AG10803 (cell line): ENCODE results near the gene CLSTN1.
"Not testable (repeated sequence)": the region's sequence is repeated elsewhere in the genome, so short reads cannot be mapped to it uniquely, and the experiment has no call there.

Source experiments
- DNase-seq: peaks from one replicate; pipeline ENCODE4 v3.0.0; 2010; ENCODE audit warnings: low read depth
- H3K4me3 ChIP-seq: 2 replicates; pipeline ENCODE4 v1.5.1; 2011; ENCODE audit warnings: mild to moderate bottlenecking, low read length, control low read depth
- TF ChIP-seq, protein P1 (sequence below): conservative IDR thresholded peaks from 2 replicates; pipeline ENCODE4 v1.5.1; 2011; ENCODE audit warnings: mild to moderate bottlenecking, low read length, control low read depth, inconsistent platforms

The CLSTN1 gene

DNA sequence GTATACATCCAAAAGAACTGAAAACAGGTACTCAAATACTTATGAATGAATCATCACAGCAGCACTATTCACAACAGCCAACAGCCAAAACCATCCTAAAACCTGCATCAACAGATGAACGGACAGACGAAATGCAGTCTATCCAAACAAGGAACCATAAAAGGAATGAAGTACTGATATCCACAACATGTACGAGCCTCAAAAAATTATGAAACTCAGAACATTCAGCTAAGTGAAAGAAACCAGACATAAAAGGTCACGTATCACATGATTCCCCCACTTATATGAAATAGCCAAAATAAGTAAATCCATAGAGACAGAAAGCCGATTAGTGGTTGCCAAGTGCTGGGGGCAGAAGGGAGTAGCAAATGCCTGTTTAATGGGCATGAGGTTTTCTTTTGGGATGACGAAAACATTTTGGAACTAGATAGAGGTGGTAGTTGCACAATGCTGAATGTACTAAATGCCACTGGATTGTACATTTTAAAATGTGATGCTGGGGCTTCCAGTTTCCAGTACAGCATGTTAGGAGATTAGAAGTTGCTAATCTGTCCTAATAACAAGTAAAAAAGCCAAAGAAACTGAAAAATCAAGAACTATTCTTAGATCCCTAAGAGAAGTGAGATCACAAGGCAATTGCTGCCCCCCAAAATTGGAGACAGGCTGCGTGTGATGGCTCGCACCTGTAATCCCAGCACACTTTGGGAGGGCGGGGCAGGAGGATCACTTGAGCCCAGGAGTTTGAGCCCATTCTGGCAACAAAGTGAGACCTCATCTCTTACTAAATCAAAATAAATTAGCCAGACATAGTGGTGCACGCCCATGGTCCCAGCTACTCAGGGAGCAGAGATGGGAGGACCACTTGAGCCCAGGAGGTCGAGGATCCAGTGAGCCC is 25.3 kb downstream of the CLSTN1 start:
- DNase-seq, result peak; percentile 86
- TF ChIP-seq, protein P1, sequence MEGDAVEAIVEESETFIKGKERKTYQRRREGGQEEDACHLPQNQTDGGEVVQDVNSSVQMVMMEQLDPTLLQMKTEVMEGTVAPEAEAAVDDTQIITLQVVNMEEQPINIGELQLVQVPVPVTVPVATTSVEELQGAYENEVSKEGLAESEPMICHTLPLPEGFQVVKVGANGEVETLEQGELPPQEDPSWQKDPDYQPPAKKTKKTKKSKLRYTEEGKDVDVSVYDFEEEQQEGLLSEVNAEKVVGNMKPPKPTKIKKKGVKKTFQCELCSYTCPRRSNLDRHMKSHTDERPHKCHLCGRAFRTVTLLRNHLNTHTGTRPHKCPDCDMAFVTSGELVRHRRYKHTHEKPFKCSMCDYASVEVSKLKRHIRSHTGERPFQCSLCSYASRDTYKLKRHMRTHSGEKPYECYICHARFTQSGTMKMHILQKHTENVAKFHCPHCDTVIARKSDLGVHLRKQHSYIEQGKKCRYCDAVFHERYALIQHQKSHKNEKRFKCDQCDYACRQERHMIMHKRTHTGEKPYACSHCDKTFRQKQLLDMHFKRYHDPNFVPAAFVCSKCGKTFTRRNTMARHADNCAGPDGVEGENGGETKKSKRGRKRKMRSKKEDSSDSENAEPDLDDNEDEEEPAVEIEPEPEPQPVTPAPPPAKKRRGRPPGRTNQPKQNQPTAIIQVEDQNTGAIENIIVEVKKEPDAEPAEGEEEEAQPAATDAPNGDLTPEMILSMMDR, result no peak

DNA sequence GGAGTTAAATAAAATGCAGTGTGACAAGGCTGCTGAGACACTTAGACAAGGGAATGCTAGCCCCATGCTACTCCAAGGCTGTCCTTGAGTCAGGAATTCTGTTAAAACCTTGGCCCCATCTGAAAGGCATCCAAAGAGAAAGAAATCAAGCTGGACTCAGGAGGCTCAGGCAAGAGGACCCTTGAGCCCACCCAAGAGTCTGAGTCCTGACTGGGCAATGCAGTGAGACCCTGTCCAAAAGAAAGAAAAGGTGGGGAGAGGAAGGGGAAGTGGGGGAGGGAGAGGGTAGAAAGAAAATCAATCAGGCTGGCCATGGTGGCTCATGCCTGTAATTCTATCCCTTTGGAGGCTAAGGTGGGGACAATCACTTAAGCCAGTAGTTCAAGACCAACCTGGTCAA is 26.7 kb downstream of the CLSTN1 start:
- no peak for DNase-seq
- TF ChIP-seq, protein P1, result no peak
- H3K4me3 ChIP-seq, result no peak overlapping the region

More for the DNA sequence above, 25.3 kb downstream of the CLSTN1 start:
- H3K4me3 ChIP-seq, result no peak overlapping the region; the same call in 1 of the 2 replicates

DNA sequence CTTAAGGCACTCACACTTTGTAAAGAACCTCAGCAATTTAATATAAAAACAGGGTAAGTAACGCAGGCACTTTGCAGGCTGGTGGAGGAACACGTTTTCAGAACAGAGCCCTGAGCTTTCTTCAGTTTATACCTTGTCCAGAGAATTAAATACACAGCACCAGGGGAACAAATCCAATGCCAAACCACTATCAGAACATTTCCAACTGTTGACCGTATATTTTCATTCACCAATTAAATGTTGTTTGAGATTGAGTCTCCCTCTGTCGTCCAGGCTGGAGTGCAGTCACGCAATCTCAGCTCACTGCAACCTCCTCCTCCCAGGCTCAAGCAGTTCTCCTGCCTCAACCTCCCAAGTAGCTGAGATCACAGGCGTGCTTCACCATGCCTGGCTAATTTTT is 29.7 kb downstream of the CLSTN1 start:
- H3K4me3 ChIP-seq, result no peak overlapping the region
- no peak for DNase-seq
- TF ChIP-seq, protein P1, result no peak

DNA sequence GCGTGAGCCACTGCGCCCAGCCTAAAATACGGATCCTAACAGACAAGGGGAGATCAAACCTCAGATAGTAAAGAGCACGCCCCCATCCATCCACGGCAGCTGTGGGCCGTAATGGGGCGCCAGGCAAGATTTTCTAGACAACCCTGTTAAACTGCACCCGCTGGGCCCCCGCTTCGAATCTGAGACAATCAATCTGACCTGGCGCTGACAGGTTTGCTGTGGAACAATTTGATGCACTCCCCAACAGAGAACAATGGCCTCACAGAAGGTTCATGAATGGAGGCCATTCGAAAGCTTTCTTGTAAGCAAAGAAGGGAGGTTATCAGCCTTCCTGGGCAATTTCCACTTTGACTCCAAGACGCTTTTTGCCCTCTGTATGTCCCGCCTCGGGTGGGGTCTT is 30.5 kb downstream of the CLSTN1 start:
- TF ChIP-seq, protein P1, result no peak
- H3K4me3 ChIP-seq, result no peak overlapping the region
- no peak for DNase-seq

DNA sequence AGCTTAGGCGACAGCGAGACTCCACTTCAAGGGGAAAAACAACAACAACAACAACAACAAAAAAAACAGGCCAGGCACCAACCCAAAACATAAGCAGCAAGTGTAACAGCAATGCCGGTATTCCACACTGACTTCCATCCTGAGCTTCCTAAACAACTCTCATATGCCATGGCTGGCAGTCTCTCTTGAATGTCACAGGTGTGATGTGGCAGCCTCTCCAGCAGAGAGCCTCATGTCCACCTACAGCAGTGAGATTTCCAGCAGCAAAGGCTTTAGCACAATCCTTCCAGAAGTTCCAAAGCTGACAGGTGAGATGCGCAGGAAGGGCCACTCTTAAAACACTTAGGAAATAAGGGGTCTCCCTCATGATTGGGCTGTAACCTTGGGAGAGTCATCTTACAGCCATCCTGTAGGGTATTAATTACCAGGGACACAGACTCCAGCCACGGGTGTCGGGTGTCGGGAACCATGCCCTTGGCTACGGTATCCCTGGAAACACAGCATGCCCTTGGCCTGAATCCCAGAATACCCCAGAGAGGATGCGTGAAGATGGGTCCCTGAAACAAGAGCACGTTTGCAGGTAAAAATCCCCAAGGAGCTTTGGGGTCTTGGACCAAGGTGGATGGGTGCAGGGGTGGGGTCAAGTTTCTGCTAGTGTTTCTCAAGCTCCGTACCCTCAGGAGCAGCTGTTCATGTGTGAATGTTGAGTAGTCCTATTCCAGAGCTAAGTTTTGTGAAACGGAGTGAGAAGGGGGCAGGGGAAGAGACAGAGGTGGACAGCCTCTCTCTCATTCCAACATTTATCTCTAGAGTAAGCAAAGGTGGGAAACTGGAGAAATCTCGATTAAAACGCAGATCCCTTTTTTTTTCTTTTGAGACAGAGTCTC is 31.4 kb downstream of the CLSTN1 start:
- H3K4me3 ChIP-seq, result no peak overlapping the region
- DNase-seq, result peak; percentile 6

DNA sequence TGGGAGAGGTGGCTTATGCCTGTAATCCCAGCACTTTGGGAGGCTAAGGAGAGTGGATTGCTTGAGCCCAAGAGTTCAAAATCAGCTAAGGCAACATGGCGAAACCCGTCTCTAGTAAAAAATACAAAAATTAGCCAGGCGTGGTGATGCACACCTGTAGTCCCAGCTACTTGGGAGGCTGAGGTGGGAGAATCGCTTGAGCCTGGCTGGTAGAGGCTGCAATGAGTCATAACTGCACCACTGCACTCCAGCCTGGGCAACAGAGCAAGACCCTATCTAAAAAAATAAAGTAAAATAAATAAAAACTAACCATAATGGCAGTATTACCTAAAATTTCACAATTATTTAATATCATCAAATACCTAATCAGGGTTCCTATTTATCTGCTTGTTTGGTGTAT is 34.1 kb downstream of the CLSTN1 start:
- H3K4me3 ChIP-seq, DNase-seq: not testable (repeated sequence)

More for the DNA sequence above, 31.4 kb downstream of the CLSTN1 start:
- TF ChIP-seq, protein P1, result no peak

DNA sequence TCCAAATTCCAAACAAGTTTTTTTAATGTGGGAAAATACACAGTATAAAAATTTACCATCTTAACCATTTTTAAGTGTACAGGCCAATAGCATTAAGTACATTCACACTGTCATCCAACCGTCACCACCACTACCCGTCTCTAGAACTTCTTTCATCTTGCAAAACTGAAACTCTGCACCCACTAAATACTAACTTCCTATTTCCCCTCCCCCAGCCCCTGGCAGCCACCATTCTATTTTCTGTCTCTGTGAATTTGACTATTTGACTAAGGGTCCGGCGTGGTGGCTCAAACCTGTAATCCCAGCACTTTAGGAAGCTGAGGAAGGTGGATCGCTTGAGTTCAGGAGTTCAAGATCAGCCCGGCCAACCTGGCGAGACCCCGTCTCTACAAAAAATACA is 36.1 kb downstream of the CLSTN1 start:
- TF ChIP-seq, protein P1, result no peak
- no peak for DNase-seq
- H3K4me3 ChIP-seq, result no peak overlapping the region
